ENCODE data around the gene CFDP1.
A peak's percentile ranks its signal among the peaks of the same experiment; 100 is the strongest.
"Not testable (repeated sequence)": the region's sequence is repeated elsewhere in the genome, so short reads cannot be mapped to it uniquely, and the experiment has no call there.

Gene CFDP1

DNA sequence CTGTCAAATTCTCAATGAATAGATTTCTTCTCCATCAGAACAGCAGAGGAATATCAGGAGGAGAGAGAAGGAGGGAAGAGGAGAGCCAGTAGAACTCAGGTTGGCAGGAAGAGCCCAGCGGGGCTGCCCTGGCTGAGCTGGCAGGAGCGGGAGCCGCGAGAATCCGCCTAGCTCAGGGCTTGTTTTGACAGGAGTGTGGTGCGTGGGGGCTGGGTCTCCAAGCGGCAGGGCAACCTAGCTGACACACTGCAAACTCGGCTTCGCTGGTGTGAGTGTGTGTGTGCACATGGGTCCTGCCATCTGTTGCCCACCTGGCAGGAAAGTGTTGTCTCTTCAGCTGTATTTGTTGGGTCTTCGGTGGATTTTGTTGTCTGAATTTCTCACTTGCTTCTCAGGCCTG, 154.0 kb downstream of the CFDP1 start:
- Histone ChIP-seq H3K4me1 (ENCODE audit: control insufficient read depth, insufficient read depth, low read length, poor library complexity, severe bottlenecking) (no peaks in the 10 kb centered on the region), H3K4me3 (ENCODE audit: extremely low read depth, insufficient read depth, low read length, poor library complexity, severe bottlenecking) (no peak overlapping the region), H3K27ac (ENCODE audit: low read depth, low read length, severe bottlenecking) (no peak overlapping the region), H3K9me3 (ENCODE audit: control insufficient read depth, low read length) (no peaks in the 10 kb centered on the region), H3K36me3 (ENCODE audit: control insufficient read depth, insufficient read depth, low read length) (peaks cover 4% of the 10 kb centered on the region)
- 64 to 80% methylated on average over 6 to 7 of the region's 10 CpGs for WGBS, 2 experiments (ENCODE audit: insufficient coverage in 2 of 2)

- Histone ChIP-seq H3K27ac (ENCODE audit: low read depth, low read length, severe bottlenecking) (peak overlapping the region; percentile 62), H3K4me1 (ENCODE audit: control insufficient read depth, insufficient read depth, low read length, poor library complexity, severe bottlenecking) (peaks cover 20% of the 10 kb centered on the region), H3K4me3 (ENCODE audit: extremely low read depth, insufficient read depth, low read length, poor library complexity, severe bottlenecking) (no peak overlapping the region), H3K9me3 (ENCODE audit: control insufficient read depth, low read length) (no peaks in the 10 kb centered on the region), H3K36me3 (ENCODE audit: control insufficient read depth, insufficient read depth, low read length) (no peaks in the 10 kb centered on the region)
- WGBS, 2 experiments (ENCODE audit: insufficient coverage in 2 of 2), result 84 to 92% methylated on average over 15 to 21 of the region's 23 CpGs
Observed at GRCh38 chr16:75273054-75273925, 160.0 kb downstream of the CFDP1 start.

DNA sequence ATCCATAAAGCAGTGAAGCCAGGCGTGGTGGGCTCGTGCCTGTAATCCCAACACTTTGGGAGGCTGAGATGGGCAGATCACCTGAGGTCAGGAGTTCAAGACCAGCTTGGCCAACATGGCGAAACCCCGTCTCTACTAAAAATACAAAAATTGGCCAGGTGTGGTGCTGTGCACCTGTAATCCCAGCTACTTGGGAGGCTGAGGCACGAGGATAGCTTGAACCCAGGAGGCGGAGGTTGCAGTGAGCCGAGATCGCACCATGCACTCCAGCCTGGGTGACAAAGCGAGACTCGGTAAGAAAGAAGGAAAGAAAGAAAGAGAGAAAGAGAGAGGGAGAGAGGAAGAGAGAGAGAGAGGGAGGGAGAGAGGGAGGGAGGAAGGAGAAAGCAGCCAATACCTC, 160.7 kb downstream of the CFDP1 start:
- not testable (repeated sequence) for H3K36me3 ChIP-seq (ENCODE audit: control insufficient read depth, insufficient read depth, low read length); H3K9me3 ChIP-seq (ENCODE audit: control insufficient read depth, low read length); H3K4me3 ChIP-seq (ENCODE audit: extremely low read depth, insufficient read depth, low read length, poor library complexity, severe bottlenecking)
- Histone ChIP-seq H3K4me1 (ENCODE audit: control insufficient read depth, insufficient read depth, low read length, poor library complexity, severe bottlenecking) (peaks cover 26% of the 10 kb centered on the region), H3K27ac (ENCODE audit: low read depth, low read length, severe bottlenecking) (peak overlapping the region; percentile 83)
- 94 to 97% methylated on average over 8 to 10 of the region's 10 CpGs for whole genome bisulfite sequencing, 2 experiments (ENCODE audit: insufficient coverage in 2 of 2)

DNA sequence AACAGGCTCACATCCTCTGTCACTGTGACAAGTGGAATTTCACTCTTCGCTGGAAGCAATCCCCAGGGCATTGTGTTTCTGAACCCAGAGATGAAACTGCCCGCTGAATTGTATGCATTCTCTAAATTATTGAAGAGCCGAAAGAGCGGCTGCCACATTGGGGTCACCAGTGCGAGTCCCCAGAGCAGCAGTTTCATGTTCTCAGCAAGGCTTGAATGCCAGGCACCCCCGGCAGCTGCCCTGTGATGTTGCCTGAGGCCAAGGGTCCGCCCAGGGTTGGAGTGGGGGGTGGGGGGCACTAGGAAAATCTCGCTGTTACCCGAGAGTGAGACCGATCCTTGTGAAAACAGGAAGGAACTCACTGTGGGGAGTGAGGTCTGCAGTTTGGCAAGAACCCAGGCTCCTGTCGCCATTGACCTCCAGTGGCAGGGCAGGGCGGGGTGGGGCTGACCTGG, 161.2 kb downstream of the CFDP1 start:
- H3K4me3 ChIP-seq (ENCODE audit: extremely low read depth, insufficient read depth, low read length, poor library complexity, severe bottlenecking), result no peak overlapping the region
- no peaks in the 10 kb centered on the region for H3K36me3 ChIP-seq (ENCODE audit: control insufficient read depth, insufficient read depth, low read length)
- H3K4me1 ChIP-seq (ENCODE audit: control insufficient read depth, insufficient read depth, low read length, poor library complexity, severe bottlenecking), result peaks cover 28% of the 10 kb centered on the region
- H3K9me3 ChIP-seq (ENCODE audit: control insufficient read depth, low read length), result no peaks in the 10 kb centered on the region
- 66 to 67% methylated on average over 10 to 11 of the region's 12 CpGs for WGBS, 2 experiments (ENCODE audit: insufficient coverage in 2 of 2)
- H3K27ac ChIP-seq (ENCODE audit: low read depth, low read length, severe bottlenecking), result peak overlapping the region; percentile 83

- Histone ChIP-seq H3K4me3 (ENCODE audit: extremely low read depth, insufficient read depth, low read length, poor library complexity, severe bottlenecking) (no peak overlapping the region), H3K27ac (ENCODE audit: low read depth, low read length, severe bottlenecking) (peak overlapping the region; percentile 83), H3K4me1 (ENCODE audit: control insufficient read depth, insufficient read depth, low read length, poor library complexity, severe bottlenecking) (peaks cover 30% of the 10 kb centered on the region), H3K36me3 (ENCODE audit: control insufficient read depth, insufficient read depth, low read length) (no peaks in the 10 kb centered on the region), H3K9me3 (ENCODE audit: control insufficient read depth, low read length) (no peaks in the 10 kb centered on the region)
- WGBS, 2 experiments (ENCODE audit: insufficient coverage in 2 of 2), result 80 to 84% methylated on average over 6 of the region's 6 CpGs
Observed at GRCh38 chr16:75271441-75272096, 161.7 kb downstream of the CFDP1 start.

GRCh38 chr16:75269358-75269757, 163.9 kb downstream of the CFDP1 start:
- not testable (repeated sequence) for H3K36me3 ChIP-seq (ENCODE audit: control insufficient read depth, insufficient read depth, low read length); H3K9me3 ChIP-seq (ENCODE audit: control insufficient read depth, low read length); H3K4me3 ChIP-seq (ENCODE audit: extremely low read depth, insufficient read depth, low read length, poor library complexity, severe bottlenecking); H3K27ac ChIP-seq (ENCODE audit: low read depth, low read length, severe bottlenecking)
- WGBS, 2 experiments (ENCODE audit: insufficient coverage in 2 of 2), result 90 to 99% methylated on average over 6 of the region's 9 CpGs
- H3K4me1 ChIP-seq (ENCODE audit: control insufficient read depth, insufficient read depth, low read length, poor library complexity, severe bottlenecking), result peaks cover 38% of the 10 kb centered on the region

DNA sequence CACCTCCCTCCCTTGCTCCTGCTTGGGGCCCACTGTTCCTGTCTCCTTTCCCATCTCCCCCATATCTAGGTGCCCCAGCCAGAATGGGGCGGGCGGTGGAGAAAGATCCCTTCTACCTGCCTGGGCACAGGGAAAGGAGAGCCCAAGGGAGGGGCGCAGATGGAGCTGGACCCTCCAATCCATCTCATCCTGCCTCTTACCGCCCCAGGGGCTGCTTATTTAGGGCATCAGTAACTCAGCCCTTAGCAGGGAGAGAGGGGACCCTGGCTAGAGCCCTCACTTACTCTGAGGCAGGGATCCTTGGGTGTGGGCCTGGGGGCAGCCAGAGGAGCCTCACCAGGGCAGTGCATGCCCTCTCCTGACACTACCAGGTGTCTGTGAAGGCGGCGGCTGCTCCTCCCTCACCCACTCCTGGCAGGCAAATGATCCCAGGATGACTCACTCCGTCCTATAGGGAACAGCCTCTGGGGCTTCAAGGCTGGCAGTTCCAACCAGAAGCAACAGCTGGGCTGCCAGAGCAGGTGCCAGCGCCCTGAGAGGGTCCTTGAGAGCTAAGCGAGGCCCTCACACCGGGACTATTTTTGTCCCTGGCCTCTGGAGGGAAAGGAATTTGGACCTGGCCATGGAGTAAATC, 165.6 kb downstream of the CFDP1 start:
- 67 to 80% methylated on average over 5 to 6 of the region's 10 CpGs for WGBS, 2 experiments (ENCODE audit: insufficient coverage in 2 of 2)

GRCh38 chr16:75266738-75267630, 166.3 kb downstream of the CFDP1 start:
- WGBS, 2 experiments (ENCODE audit: insufficient coverage in 2 of 2), result 91 to 92% methylated on average over 22 to 23 of the region's 27 CpGs
- Histone ChIP-seq H3K9me3 (ENCODE audit: control insufficient read depth, low read length) (no peaks in the 10 kb centered on the region), H3K27ac (ENCODE audit: low read depth, low read length, severe bottlenecking) (no peak overlapping the region), H3K4me1 (ENCODE audit: control insufficient read depth, insufficient read depth, low read length, poor library complexity, severe bottlenecking) (peaks cover 41% of the 10 kb centered on the region), H3K36me3 (ENCODE audit: control insufficient read depth, insufficient read depth, low read length) (peaks cover 26% of the 10 kb centered on the region), H3K4me3 (ENCODE audit: extremely low read depth, insufficient read depth, low read length, poor library complexity, severe bottlenecking) (peak overlapping the region; percentile 96)

More for the DNA sequence above, 165.6 kb downstream of the CFDP1 start:
- no peak overlapping the region for H3K4me3 ChIP-seq (ENCODE audit: extremely low read depth, insufficient read depth, low read length, poor library complexity, severe bottlenecking)
- no peak overlapping the region for H3K27ac ChIP-seq (ENCODE audit: low read depth, low read length, severe bottlenecking)
- H3K36me3 ChIP-seq (ENCODE audit: control insufficient read depth, insufficient read depth, low read length), result peaks cover 18% of the 10 kb centered on the region
- H3K9me3 ChIP-seq (ENCODE audit: control insufficient read depth, low read length), result no peaks in the 10 kb centered on the region
- peaks cover 40% of the 10 kb centered on the region for H3K4me1 ChIP-seq (ENCODE audit: control insufficient read depth, insufficient read depth, low read length, poor library complexity, severe bottlenecking)

DNA sequence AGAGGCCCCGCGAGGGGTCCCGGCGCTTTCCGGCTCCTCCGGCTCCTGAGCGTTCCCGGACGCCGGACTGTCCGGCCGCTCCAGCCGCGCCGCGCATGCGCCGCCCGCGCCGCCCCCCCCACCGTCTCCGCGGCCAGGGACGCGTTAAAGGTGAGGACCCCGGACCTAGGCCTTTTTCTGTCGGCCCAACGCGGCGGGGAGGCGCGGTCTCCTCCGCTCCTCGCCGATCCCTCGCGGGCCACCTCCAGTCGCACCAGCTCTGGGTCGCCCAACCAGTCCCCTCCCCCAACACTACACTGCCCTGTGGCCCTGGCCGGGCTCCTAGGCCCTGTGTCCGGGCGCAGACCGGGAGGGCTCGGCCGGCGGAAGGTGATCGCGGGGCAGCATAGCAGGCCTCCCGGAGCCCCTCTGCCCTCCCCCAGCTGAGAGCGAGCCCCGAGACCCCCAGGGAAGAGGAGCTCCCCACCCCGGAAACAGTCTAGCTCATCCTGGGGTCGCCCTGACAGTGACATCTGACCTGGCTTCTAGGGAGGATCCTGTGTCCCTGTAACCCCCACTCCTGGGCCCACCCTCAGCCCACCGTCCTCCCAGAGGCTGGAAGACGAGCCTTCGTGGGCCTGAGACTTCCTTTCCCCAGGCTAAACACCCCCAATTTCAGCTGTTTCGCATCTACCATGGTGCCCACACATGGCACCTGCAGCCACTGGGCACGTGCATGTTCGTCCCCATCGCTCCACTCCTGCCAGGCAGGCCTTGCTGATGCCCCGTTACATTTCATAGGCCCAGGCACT, 167.2 kb downstream of the CFDP1 start:
- WGBS, 2 experiments (ENCODE audit: insufficient coverage in 2 of 2), result 14% methylated on average over 49 to 60 of the region's 62 CpGs
- Histone ChIP-seq H3K27ac (ENCODE audit: low read depth, low read length, severe bottlenecking) (peak overlapping the region; percentile 53), H3K4me1 (ENCODE audit: control insufficient read depth, insufficient read depth, low read length, poor library complexity, severe bottlenecking) (peaks cover 49% of the 10 kb centered on the region), H3K4me3 (ENCODE audit: extremely low read depth, insufficient read depth, low read length, poor library complexity, severe bottlenecking) (peak overlapping the region; percentile 96), H3K36me3 (ENCODE audit: control insufficient read depth, insufficient read depth, low read length) (peaks cover 35% of the 10 kb centered on the region), H3K9me3 (ENCODE audit: control insufficient read depth, low read length) (no peaks in the 10 kb centered on the region)

Data from mesodermal cell (in vitro differentiated cells).